Calu3 (cell line): ENCODE results near the gene SLC22A17. TPM values are rescaled to one million over a fixed set of nuclear protein-coding genes. Genes with fewer than 3 reads are reported as not detected.
A peak's percentile ranks its signal among the peaks of the same experiment; 100 is the strongest.

Experiments
- BruUV-seq: library from RNA; stranded (reverse); fragments of 400-500 nt; replicated peaks from 2 replicates; lab custom pipeline; 2021; lab: Mats Ljungman, UMichigan
- CTCF ChIA-PET: fragments of 300-600 bp; sonication (Branson Sonifier 250); formaldehyde crosslinking; loops from one replicate; lab custom pipeline; 2022; ENCODE audit warnings: antibody characterized with exemption; lab: Charles Lee
- DNase-seq: peaks from one replicate; pipeline ENCODE4 v3.0.0; 2022
- H3K27ac Mint-ChIP-seq: one replicate; pipeline ENCODE4 v1.8.0; 2022; ENCODE audit warnings: mixed read lengths; ENCODE audit not compliant: unreplicated experiment
- H3K27me3 Mint-ChIP-seq: one replicate; pipeline ENCODE4 v1.8.0; 2022; ENCODE audit warnings: mixed read lengths; ENCODE audit not compliant: unreplicated experiment
- H3K36me3 Mint-ChIP-seq: one replicate; pipeline ENCODE4 v1.8.0; 2022; ENCODE audit warnings: mild to moderate bottlenecking, moderate library complexity, mixed read lengths; ENCODE audit not compliant: insufficient read depth, unreplicated experiment
- H3K4me1 Mint-ChIP-seq: one replicate; pipeline ENCODE4 v1.8.0; 2022; ENCODE audit warnings: mild to moderate bottlenecking, low read depth, mixed read lengths; ENCODE audit not compliant: unreplicated experiment
- H3K4me3 Mint-ChIP-seq: one replicate; pipeline ENCODE4 v1.8.0; 2022; ENCODE audit warnings: mild to moderate bottlenecking, low read depth, moderate library complexity, mixed read lengths; ENCODE audit not compliant: unreplicated experiment
- H3K9me3 Mint-ChIP-seq: one replicate; pipeline ENCODE4 v1.8.0; 2022; ENCODE audit warnings: low read depth, mixed read lengths; ENCODE audit not compliant: unreplicated experiment
- intact Hi-C: fragments of 100-400 bp; cut with micrococcal nuclease; formaldehyde crosslinking; loops from one replicate; pipeline ENCODE4 v1.10.0; 2022; ENCODE audit not compliant: unreplicated experiment
- total RNA-seq: library from RNA; stranded (reverse); gene quantifications from 2 replicates; pipeline ENCODE4 v1.2.3, GENCODE V29; 2022
- TF ChIP-seq, protein P1 (sequence below): fragments of 200-600 bp; IDR thresholded peaks from one replicate; pipeline ENCODE4 v1.8.0; 2022; ENCODE audit warnings: antibody characterized with exemption; ENCODE audit not compliant: unreplicated experiment

The SLC22A17 gene
- total RNA-seq, 1 experiment from 2014 or later = 0.61 TPM

DNA sequence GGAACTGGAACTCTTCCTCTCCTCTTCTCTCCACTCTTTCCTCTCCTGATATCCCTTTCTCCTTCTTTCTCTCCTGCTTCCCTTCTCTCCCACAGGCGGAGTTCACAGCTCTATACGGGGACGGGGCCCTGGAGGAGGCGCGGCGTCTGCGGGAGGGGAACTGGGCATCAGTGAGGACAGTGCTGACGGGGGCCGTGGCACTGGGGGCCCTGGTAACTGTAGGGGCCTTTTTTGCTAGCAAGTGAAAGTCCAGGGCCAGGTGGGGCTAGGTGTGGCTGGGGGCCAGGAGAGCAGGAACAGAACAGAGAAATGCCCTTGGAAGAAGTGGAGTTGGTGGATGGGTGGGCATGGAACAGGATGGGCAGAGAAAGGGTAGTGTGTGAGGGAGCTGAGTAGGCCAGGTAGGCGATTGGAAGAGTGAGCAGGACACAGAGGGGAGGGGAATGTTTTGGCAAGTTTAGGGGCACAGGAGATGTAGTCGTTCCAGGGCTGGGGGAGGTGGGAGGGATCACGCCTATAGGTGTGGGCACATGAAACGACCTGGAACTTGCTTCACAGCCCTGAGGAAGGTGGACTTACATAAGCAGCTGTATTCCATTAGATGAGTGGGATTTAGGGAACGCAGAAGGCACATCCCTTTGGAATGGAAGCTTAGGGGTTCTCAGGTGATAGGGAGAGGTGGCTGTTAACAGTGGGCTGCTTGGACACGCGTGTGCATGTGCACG lies 43.8 kb downstream of the SLC22A17 start:
- intact Hi-C loops = no loop called here

GRCh38 chr14:23307687-23308644 lies 44.7 kb downstream of the SLC22A17 start:
- Mint-ChIP-seq H3K27me3 (no peaks in the 10 kb centered on the region), H3K4me3 (peak overlapping the region; percentile 91), H3K36me3 (peaks cover 35% of the 10 kb centered on the region), H3K9me3 (no peaks in the 10 kb centered on the region), H3K4me1 (peaks cover 23% of the 10 kb centered on the region), H3K27ac (peak overlapping the region; percentile 85)
- BruUV-seq = no TSS peak
- CTCF ChIA-PET = interaction anchor here (0.5 to 2.8 kb wide), 3 partner anchors 14 to 274 kb away, joined by 5 to 12 read pairs (median 6); partner anchors contain the start of gene PABPN1
- DNase-seq = no peak
- intact Hi-C loops = no loop called here
- TF ChIP-seq, protein P1, sequence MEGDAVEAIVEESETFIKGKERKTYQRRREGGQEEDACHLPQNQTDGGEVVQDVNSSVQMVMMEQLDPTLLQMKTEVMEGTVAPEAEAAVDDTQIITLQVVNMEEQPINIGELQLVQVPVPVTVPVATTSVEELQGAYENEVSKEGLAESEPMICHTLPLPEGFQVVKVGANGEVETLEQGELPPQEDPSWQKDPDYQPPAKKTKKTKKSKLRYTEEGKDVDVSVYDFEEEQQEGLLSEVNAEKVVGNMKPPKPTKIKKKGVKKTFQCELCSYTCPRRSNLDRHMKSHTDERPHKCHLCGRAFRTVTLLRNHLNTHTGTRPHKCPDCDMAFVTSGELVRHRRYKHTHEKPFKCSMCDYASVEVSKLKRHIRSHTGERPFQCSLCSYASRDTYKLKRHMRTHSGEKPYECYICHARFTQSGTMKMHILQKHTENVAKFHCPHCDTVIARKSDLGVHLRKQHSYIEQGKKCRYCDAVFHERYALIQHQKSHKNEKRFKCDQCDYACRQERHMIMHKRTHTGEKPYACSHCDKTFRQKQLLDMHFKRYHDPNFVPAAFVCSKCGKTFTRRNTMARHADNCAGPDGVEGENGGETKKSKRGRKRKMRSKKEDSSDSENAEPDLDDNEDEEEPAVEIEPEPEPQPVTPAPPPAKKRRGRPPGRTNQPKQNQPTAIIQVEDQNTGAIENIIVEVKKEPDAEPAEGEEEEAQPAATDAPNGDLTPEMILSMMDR = no peak

More for the DNA sequence above, 43.8 kb downstream of the SLC22A17 start:
- Mint-ChIP-seq H3K9me3 (no peaks in the 10 kb centered on the region), H3K4me1 (peaks cover 23% of the 10 kb centered on the region), H3K27ac (no peak overlapping the region), H3K4me3 (peak overlapping the region; percentile 91), H3K27me3 (no peaks in the 10 kb centered on the region), H3K36me3 (peaks cover 35% of the 10 kb centered on the region)
- CTCF ChIA-PET = no interaction called here
- no TSS peak for BruUV-seq
- no peak for DNase-seq
- TF ChIP-seq, protein P1 = no peak

- Mint-ChIP-seq H3K4me3 (peak overlapping the region; percentile 91), H3K9me3 (no peaks in the 10 kb centered on the region), H3K27me3 (no peaks in the 10 kb centered on the region), H3K36me3 (peaks cover 43% of the 10 kb centered on the region), H3K4me1 (peaks cover 23% of the 10 kb centered on the region), H3K27ac (peak overlapping the region; percentile 85)
- no TSS peak for BruUV-seq
- TF ChIP-seq, protein P1 = no peak
- DNase-seq = no peak
- intact Hi-C loops = no loop called here
- CTCF ChIA-PET = interaction anchor here (0.6 to 2.8 kb wide), 3 partner anchors 14 to 275 kb away, joined by 3 to 12 read pairs (median 5); partner anchors contain the start of gene PABPN1
These were observed 45.5 kb downstream of the SLC22A17 start for GRCh38 chr14:23307146-23307530.

- Mint-ChIP-seq H3K27me3 (no peaks in the 10 kb centered on the region), H3K9me3 (no peaks in the 10 kb centered on the region), H3K27ac (peak within 1 kb of the TSS; percentile 85), H3K36me3 (peaks cover 48% of the 10 kb centered on the region), H3K4me1 (peaks cover 23% of the 10 kb centered on the region), H3K4me3 (peak within 1 kb of the TSS; percentile 91)
- TSS peak; percentile 48 for BruUV-seq
- CTCF ChIA-PET = interaction anchor here (0.8 to 2.8 kb wide), 5 partner anchors 11 to 186 kb away, joined by 3 to 12 read pairs (median 3); partner anchors contain the start of genes HOMEZ and PABPN1
- intact Hi-C loops = no loop called here
- peak; percentile 87 for DNase-seq
- TF ChIP-seq, protein P1 = no peak
These were observed 46.1 kb downstream of the SLC22A17 start, which contains the start of gene BCL2L2 for GRCh38 chr14:23306412-23307145. TSS of gene BCL2L2 (plus strand) at chr14:23306833. CDS start at chr14:23307768, 935 bp downstream.
